GM12874 (cell line): Measurements from ENCODE around the gene PLEKHA4.

Experiments
- CTCF ChIP-seq: IDR thresholded peaks from 2 replicates; pipeline ENCODE4 v1.5.1; 2011; ENCODE audit warnings: low read depth, mild to moderate bottlenecking, control low read depth, low read length, moderate library complexity; ENCODE audit not compliant: insufficient read depth

PLEKHA4 gene

GRCh38 chr19:48868114-48868886 lies at the start of gene PLEKHA4:
Gene PLEKHA4, minus strand, starts transcription at chr19:48868617. Its CDS starts 997 bp downstream, at chr19:48867620.
- TF ChIP-seq CTCF, result no peak

- TF ChIP-seq CTCF, result no peak
Observed at GRCh38 chr19:48918071-48918470, 49.7 kb upstream of the PLEKHA4 start.

GRCh38 chr19:48915757-48916156 lies 47.3 kb upstream of the PLEKHA4 start:
- TF ChIP-seq CTCF, result no peak

GRCh38 chr19:48914181-48914580 lies 45.8 kb upstream of the PLEKHA4 start:
- no peak for TF ChIP-seq CTCF

- TF ChIP-seq CTCF, result no peak
Observed at GRCh38 chr19:48913114-48913889, 44.9 kb upstream of the PLEKHA4 start.

GRCh38 chr19:48910803-48911202 lies 42.4 kb upstream of the PLEKHA4 start:
- TF ChIP-seq CTCF, result no peak

GRCh38 chr19:48907671-48908070 lies 39.3 kb upstream of the PLEKHA4 start:
- no peak for TF ChIP-seq CTCF
